GM23338 (cell line): ENCODE results near the gene CHST12. TPM values are rescaled to one million over a fixed set of nuclear protein-coding genes. Genes with fewer than 3 reads are reported as not detected.

Experiments
- ATAC-seq: fragments of 200-7000 bp; cut with Tn5 transposase; 3 replicates; pipeline ENCODE4 v1.9.1; 2020
- DNase-seq: peaks from one replicate; pipeline ENCODE4 v3.0.0-alpha.2; 2015; ENCODE audit warnings: low spot score
- H2AFZ ChIP-seq: fragments of 200-600 bp; sonication (generic); 2 replicates; pipeline ENCODE4 v1.8.0; 2016; ENCODE audit warnings: antibody characterized with exemption, mild to moderate bottlenecking, moderate library complexity
- H3F3A ChIP-seq: fragments of 200-600 bp; sonication (generic); replicated peaks from 2 replicates; pipeline ENCODE4 v1.8.0; 2017; ENCODE audit warnings: antibody characterized with exemption, mixed run types, low read depth
- H3K27ac ChIP-seq: fragments of 200-600 bp; sonication (generic); 2 replicates; pipeline ENCODE4 v1.6.1; 2016; ENCODE audit warnings: low read depth
- H3K27me3 ChIP-seq: fragments of 200-600 bp; sonication (generic); 2 replicates; pipeline ENCODE4 v1.8.0; 2016; ENCODE audit warnings: mild to moderate bottlenecking, mixed run types, moderate library complexity; ENCODE audit not compliant: insufficient read depth
- H3K36me3 ChIP-seq: fragments of 200-600 bp; sonication (generic); 2 replicates; pipeline ENCODE4 v1.8.0; 2016; ENCODE audit warnings: mild to moderate bottlenecking; ENCODE audit not compliant: insufficient read depth
- H3K4me1 ChIP-seq: fragments of 200-600 bp; sonication (generic); 2 replicates; pipeline ENCODE4 v1.8.0; 2016; ENCODE audit warnings: mild to moderate bottlenecking, moderate library complexity; ENCODE audit not compliant: insufficient read depth
- H3K4me2 ChIP-seq: fragments of 200-600 bp; sonication (generic); 2 replicates; pipeline ENCODE4 v1.7.1; 2017; ENCODE audit warnings: mixed run types
- H3K4me3 ChIP-seq: fragments of 200-600 bp; sonication (generic); 2 replicates; pipeline ENCODE4 v1.6.1; 2016; ENCODE audit warnings: mixed run types
- H3K79me2 ChIP-seq: fragments of 200-600 bp; sonication (generic); replicated peaks from 2 replicates; pipeline ENCODE4 v1.8.0; 2017; ENCODE audit warnings: mild to moderate bottlenecking; ENCODE audit not compliant: insufficient read depth
- H3K9me2 ChIP-seq: fragments of 200-600 bp; sonication (generic); 2 replicates; pipeline ENCODE4 v1.8.0; 2017; ENCODE audit not compliant: insufficient read depth
- H4K20me1 ChIP-seq: fragments of 200-600 bp; sonication (generic); replicated peaks from 2 replicates; pipeline ENCODE4 v1.8.0; 2017; ENCODE audit warnings: mild to moderate bottlenecking; ENCODE audit not compliant: insufficient read depth
- H3K27ac Mint-ChIP-seq: 2 replicates; pipeline ENCODE4 v1.8.0; 2020; ENCODE audit warnings: inconsistent platforms, mild to moderate bottlenecking, moderate library complexity, mixed read lengths
- H3K27me3 Mint-ChIP-seq: 3 replicates; pipeline ENCODE4 v1.8.0; 2022; ENCODE audit warnings: low read depth, mild to moderate bottlenecking, moderate library complexity, mixed read lengths, inconsistent platforms; ENCODE audit not compliant: insufficient read depth, poor library complexity
- H3K36me3 Mint-ChIP-seq: 3 replicates; pipeline ENCODE4 v1.8.0; 2021; ENCODE audit warnings: low read depth, mild to moderate bottlenecking, inconsistent platforms, moderate library complexity, mixed read lengths
- H3K4me1 Mint-ChIP-seq: 3 replicates; pipeline ENCODE4 v1.8.0; 2020; ENCODE audit warnings: mild to moderate bottlenecking, inconsistent platforms, mixed read lengths
- H3K4me3 Mint-ChIP-seq: 3 replicates; pipeline ENCODE4 v1.8.0; 2021; ENCODE audit warnings: moderate library complexity, mild to moderate bottlenecking, inconsistent platforms, mixed read lengths
- H3K9me3 Mint-ChIP-seq: 3 replicates; pipeline ENCODE4 v1.8.0; 2020; ENCODE audit warnings: moderate library complexity, mild to moderate bottlenecking, inconsistent platforms, mixed read lengths
- CREB1 ChIP-seq: fragments of 250-450 bp; sonication (Bioruptor Pico); IDR thresholded peaks from 2 replicates; pipeline ENCODE4 v1.5.0; 2020; ENCODE audit warnings: low read depth, mild to moderate bottlenecking, moderate library complexity
- EZH2 ChIP-seq: fragments of 200-600 bp; sonication (generic); IDR thresholded peaks from one replicate; pipeline ENCODE4 v1.8.0; 2017; ENCODE audit warnings: antibody characterized with exemption, mild to moderate bottlenecking, low read depth; ENCODE audit not compliant: unreplicated experiment
- EZH2phosphoT487 ChIP-seq: fragments of 200-600 bp; sonication (generic); IDR thresholded peaks from one replicate; pipeline ENCODE4 v1.8.1; 2018; ENCODE audit warnings: antibody characterized with exemption; ENCODE audit not compliant: unreplicated experiment
- JUNB ChIP-seq: IDR thresholded peaks from one replicate; pipeline ENCODE4 v1.6.1; 2016; ENCODE audit warnings: antibody characterized with exemption; ENCODE audit not compliant: unreplicated experiment
- NANOG ChIP-seq: IDR thresholded peaks from 2 replicates; pipeline ENCODE4 v1.6.1; 2016; ENCODE audit warnings: antibody characterized with exemption, borderline replicate concordance
- POLR2AphosphoS5 ChIP-seq: IDR thresholded peaks from 2 replicates; pipeline ENCODE4 v1.6.1; 2016; ENCODE audit warnings: antibody characterized with exemption, low read depth
- STAT1 ChIP-seq: IDR thresholded peaks from one replicate; pipeline ENCODE4 v1.6.1; 2016; ENCODE audit warnings: antibody characterized with exemption; ENCODE audit not compliant: unreplicated experiment
- ZNF114 ChIP-seq: fragments of 250-450 bp; sonication (Bioruptor Pico); IDR thresholded peaks from 2 replicates; pipeline ENCODE4 v1.5.0; 2020; ENCODE audit warnings: mild to moderate bottlenecking, moderate library complexity
- ZNF331 ChIP-seq: fragments of 250-450 bp; sonication (Bioruptor Pico); IDR thresholded peaks from 2 replicates; pipeline ENCODE4 v1.5.0; 2020; ENCODE audit warnings: low read depth, mild to moderate bottlenecking, moderate library complexity
- polyA plus RNA-seq: library from polyadenylated mRNA; unstranded; fragments of >200 nt; fragmentation: Nextera tagmentation; extraction: Ambion mirVana; gene quantifications from 2 replicates; pipeline ENCODE4 v1.2.1, GENCODE V29; 2016
- total RNA-seq: library from RNA; depleted of rRNA; stranded (reverse); fragments of >200 nt; shearing (Covaris generic); gene quantifications from 2 replicates; pipeline ENCODE4 v1.2.3, GENCODE V29; 2014
- TF ChIP-seq, protein P1 (sequence below), 2 experiments: fragments of 200-600 bp in 1 of 2; sonication (generic) in 1 of 2; conservative IDR thresholded peaks; 2 replicates each; pipeline versions ENCODE4 v1.5.1 to v1.6.1; 2016 to 2017; ENCODE audit warnings: antibody characterized with exemption in 2 of 2, low read depth in 2 of 2, mild to moderate bottlenecking in 2 of 2, moderate library complexity in 1 of 2
- TF ChIP-seq, protein P2 (sequence below): fragments of 250-450 bp; sonication (Bioruptor Pico); IDR thresholded peaks from 2 replicates; pipeline ENCODE4 v1.5.0; 2020; ENCODE audit warnings: mild to moderate bottlenecking, moderate library complexity
- TF ChIP-seq, protein P3 (sequence below): IDR thresholded peaks from 2 replicates; pipeline ENCODE4 v1.6.1; 2016; ENCODE audit warnings: antibody characterized with exemption

CHST12 gene
- total and polyA plus RNA-seq, 2 experiments from 2014 or later: 10.1 to 14.6 TPM

DNA sequence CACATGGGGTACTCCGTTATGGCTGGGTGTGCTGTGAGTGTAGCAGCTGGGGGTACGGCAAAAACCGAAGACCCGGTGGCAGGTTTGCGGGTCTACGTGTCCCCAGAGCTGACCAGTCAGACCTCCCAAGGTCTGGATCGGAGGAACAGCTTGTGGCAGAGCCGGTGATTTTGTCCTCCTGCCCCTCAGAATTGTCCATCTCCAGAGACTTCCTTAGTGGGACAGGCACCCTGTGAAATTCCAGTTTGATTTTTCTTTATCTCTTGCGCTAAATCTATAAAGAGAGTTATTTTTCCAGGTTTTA is 47.8 kb upstream of the CHST12 start:
- Histone ChIP-seq H3K9me2 (no peaks in the 10 kb centered on the region), H3K27ac (peak overlapping the region; percentile 80), H3K4me2 (peak overlapping the region; percentile 89), H3K4me3 (peak overlapping the region; percentile 58), H3F3A (peaks cover 25% of the 10 kb centered on the region), H3K79me2 (peaks cover 86% of the 10 kb centered on the region), H3K36me3 (peaks cover 43% of the 10 kb centered on the region), H2AFZ (no peak overlapping the region), H3K4me1 (peaks cover 30% of the 10 kb centered on the region), H3K27me3 (no peaks in the 10 kb centered on the region), H4K20me1 (peaks cover 48% of the 10 kb centered on the region)
- H3K4me3 Mint-ChIP-seq: peak overlapping the region; percentile 93
- peak overlapping the region; percentile 94 for H3K27ac Mint-ChIP-seq
- ATAC-seq (no peak), DNase-seq (no peak)
- H3K9me3 Mint-ChIP-seq: no peaks in the 10 kb centered on the region
- TF ChIP-seq NANOG: no peak
- no peak for TF ChIP-seq STAT1
- TF ChIP-seq ZNF114 (CRISPR knock-in tag): no peak
- no peak for TF ChIP-seq ZNF331 (CRISPR knock-in tag)
- TF ChIP-seq JUNB: no peak
- TF ChIP-seq CREB1 (CRISPR knock-in tag): no peak
- no peak for TF ChIP-seq EZH2phosphoT487
- TF ChIP-seq EZH2: no peak
- TF ChIP-seq, protein P1, sequence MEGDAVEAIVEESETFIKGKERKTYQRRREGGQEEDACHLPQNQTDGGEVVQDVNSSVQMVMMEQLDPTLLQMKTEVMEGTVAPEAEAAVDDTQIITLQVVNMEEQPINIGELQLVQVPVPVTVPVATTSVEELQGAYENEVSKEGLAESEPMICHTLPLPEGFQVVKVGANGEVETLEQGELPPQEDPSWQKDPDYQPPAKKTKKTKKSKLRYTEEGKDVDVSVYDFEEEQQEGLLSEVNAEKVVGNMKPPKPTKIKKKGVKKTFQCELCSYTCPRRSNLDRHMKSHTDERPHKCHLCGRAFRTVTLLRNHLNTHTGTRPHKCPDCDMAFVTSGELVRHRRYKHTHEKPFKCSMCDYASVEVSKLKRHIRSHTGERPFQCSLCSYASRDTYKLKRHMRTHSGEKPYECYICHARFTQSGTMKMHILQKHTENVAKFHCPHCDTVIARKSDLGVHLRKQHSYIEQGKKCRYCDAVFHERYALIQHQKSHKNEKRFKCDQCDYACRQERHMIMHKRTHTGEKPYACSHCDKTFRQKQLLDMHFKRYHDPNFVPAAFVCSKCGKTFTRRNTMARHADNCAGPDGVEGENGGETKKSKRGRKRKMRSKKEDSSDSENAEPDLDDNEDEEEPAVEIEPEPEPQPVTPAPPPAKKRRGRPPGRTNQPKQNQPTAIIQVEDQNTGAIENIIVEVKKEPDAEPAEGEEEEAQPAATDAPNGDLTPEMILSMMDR (conservative IDR thresholded peaks at IDR 0.05; ENCODE audit: low read depth in 2 of 2): no peak
- TF ChIP-seq, protein P2, sequence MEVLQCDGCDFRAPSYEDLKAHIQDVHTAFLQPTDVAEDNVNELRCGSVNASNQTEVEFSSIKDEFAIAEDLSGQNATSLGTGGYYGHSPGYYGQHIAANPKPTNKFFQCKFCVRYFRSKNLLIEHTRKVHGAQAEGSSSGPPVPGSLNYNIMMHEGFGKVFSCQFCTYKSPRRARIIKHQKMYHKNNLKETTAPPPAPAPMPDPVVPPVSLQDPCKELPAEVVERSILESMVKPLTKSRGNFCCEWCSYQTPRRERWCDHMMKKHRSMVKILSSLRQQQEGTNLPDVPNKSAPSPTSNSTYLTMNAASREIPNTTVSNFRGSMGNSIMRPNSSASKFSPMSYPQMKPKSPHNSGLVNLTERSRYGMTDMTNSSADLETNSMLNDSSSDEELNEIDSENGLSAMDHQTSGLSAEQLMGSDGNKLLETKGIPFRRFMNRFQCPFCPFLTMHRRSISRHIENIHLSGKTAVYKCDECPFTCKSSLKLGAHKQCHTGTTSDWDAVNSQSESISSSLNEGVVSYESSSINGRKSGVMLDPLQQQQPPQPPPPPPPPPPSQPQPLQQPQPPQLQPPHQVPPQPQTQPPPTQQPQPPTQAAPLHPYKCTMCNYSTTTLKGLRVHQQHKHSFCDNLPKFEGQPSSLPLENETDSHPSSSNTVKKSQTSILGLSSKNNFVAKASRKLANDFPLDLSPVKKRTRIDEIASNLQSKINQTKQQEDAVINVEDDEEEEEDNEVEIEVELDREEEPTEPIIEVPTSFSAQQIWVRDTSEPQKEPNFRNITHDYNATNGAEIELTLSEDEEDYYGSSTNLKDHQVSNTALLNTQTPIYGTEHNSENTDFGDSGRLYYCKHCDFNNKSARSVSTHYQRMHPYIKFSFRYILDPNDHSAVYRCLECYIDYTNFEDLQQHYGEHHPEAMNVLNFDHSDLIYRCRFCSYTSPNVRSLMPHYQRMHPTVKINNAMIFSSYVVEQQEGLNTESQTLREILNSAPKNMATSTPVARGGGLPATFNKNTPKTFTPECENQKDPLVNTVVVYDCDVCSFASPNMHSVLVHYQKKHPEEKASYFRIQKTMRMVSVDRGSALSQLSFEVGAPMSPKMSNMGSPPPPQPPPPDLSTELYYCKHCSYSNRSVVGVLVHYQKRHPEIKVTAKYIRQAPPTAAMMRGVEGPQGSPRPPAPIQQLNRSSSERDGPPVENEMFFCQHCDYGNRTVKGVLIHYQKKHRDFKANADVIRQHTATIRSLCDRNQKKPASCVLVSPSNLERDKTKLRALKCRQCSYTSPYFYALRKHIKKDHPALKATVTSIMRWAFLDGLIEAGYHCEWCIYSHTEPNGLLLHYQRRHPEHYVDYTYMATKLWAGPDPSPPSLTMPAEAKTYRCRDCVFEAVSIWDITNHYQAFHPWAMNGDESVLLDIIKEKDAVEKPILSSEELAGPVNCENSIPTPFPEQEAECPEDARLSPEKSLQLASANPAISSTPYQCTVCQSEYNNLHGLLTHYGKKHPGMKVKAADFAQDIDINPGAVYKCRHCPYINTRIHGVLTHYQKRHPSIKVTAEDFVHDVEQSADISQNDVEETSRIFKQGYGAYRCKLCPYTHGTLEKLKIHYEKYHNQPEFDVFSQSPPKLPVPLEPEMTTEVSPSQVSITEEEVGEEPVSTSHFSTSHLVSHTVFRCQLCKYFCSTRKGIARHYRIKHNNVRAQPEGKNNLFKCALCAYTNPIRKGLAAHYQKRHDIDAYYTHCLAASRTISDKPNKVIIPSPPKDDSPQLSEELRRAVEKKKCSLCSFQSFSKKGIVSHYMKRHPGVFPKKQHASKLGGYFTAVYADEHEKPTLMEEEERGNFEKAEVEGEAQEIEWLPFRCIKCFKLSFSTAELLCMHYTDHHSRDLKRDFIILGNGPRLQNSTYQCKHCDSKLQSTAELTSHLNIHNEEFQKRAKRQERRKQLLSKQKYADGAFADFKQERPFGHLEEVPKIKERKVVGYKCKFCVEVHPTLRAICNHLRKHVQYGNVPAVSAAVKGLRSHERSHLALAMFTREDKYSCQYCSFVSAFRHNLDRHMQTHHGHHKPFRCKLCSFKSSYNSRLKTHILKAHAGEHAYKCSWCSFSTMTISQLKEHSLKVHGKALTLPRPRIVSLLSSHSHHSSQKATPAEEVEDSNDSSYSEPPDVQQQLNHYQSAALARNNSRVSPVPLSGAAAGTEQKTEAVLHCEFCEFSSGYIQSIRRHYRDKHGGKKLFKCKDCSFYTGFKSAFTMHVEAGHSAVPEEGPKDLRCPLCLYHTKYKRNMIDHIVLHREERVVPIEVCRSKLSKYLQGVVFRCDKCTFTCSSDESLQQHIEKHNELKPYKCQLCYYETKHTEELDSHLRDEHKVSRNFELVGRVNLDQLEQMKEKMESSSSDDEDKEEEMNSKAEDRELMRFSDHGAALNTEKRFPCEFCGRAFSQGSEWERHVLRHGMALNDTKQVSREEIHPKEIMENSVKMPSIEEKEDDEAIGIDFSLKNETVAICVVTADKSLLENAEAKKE: no peak
- TF ChIP-seq, protein P3, sequence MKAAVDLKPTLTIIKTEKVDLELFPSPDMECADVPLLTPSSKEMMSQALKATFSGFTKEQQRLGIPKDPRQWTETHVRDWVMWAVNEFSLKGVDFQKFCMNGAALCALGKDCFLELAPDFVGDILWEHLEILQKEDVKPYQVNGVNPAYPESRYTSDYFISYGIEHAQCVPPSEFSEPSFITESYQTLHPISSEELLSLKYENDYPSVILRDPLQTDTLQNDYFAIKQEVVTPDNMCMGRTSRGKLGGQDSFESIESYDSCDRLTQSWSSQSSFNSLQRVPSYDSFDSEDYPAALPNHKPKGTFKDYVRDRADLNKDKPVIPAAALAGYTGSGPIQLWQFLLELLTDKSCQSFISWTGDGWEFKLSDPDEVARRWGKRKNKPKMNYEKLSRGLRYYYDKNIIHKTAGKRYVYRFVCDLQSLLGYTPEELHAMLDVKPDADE: no peak
- TF ChIP-seq POLR2AphosphoS5: no peak
- peaks cover 14% of the 10 kb centered on the region for H3K27me3 Mint-ChIP-seq
- H3K36me3 Mint-ChIP-seq: peaks cover 61% of the 10 kb centered on the region
- H3K4me1 Mint-ChIP-seq: peaks cover 14% of the 10 kb centered on the region
